ENCODE results near the gene CCL27. TPM values are rescaled to one million over a fixed set of nuclear protein-coding genes. Genes with fewer than 3 reads are reported as not detected.

CCL27 gene
- total RNA-seq, 1 donor from 2014 or later, result not detected

GRCh38 chr9:34686732-34687131, 24.3 kb upstream of the CCL27 start:
- TF ChIP-seq, protein P1, sequence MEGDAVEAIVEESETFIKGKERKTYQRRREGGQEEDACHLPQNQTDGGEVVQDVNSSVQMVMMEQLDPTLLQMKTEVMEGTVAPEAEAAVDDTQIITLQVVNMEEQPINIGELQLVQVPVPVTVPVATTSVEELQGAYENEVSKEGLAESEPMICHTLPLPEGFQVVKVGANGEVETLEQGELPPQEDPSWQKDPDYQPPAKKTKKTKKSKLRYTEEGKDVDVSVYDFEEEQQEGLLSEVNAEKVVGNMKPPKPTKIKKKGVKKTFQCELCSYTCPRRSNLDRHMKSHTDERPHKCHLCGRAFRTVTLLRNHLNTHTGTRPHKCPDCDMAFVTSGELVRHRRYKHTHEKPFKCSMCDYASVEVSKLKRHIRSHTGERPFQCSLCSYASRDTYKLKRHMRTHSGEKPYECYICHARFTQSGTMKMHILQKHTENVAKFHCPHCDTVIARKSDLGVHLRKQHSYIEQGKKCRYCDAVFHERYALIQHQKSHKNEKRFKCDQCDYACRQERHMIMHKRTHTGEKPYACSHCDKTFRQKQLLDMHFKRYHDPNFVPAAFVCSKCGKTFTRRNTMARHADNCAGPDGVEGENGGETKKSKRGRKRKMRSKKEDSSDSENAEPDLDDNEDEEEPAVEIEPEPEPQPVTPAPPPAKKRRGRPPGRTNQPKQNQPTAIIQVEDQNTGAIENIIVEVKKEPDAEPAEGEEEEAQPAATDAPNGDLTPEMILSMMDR (IDR thresholded peaks at IDR 0.05), result no peak
- Histone ChIP-seq H3K4me3 (no peak overlapping the region), H3K9me3 (no peaks in the 10 kb centered on the region), H3K27ac (no peak overlapping the region), H3K4me1 (peaks cover 5% of the 10 kb centered on the region), H3K27me3 (ENCODE audit: low read depth) (no peaks in the 10 kb centered on the region), H3K36me3 (no peaks in the 10 kb centered on the region)
- intact Hi-C loops (cut with DNase I), result no loop called here
- DNase-seq (no peak), ATAC-seq (no peak)

- Histone ChIP-seq H3K4me3 (no peak overlapping the region), H3K4me1 (peaks cover 5% of the 10 kb centered on the region), H3K27me3 (ENCODE audit: low read depth) (no peaks in the 10 kb centered on the region), H3K36me3 (no peaks in the 10 kb centered on the region), H3K9me3 (no peaks in the 10 kb centered on the region), H3K27ac (no peak overlapping the region)
- TF ChIP-seq, protein P1 (IDR thresholded peaks at IDR 0.05), result no peak
- DNase-seq, result no peak
- intact Hi-C loops (cut with DNase I), result no loop called here
- no peak for ATAC-seq
Observed at GRCh38 chr9:34686231-34686630, 23.8 kb upstream of the CCL27 start.

- ATAC-seq (no peak), DNase-seq (no peak)
- H3K27me3 ChIP-seq (ENCODE audit: low read depth), result no peaks in the 10 kb centered on the region
- H3K4me1 ChIP-seq, result peaks cover under 1% of the 10 kb centered on the region
- H3K4me3 ChIP-seq, result no peak overlapping the region
- H3K36me3 ChIP-seq, result no peaks in the 10 kb centered on the region
- intact Hi-C loops (cut with DNase I), result no loop called here
- TF ChIP-seq, protein P1 (IDR thresholded peaks at IDR 0.05), result no peak
- H3K27ac ChIP-seq, result no peak overlapping the region
- no peaks in the 10 kb centered on the region for H3K9me3 ChIP-seq
Observed at GRCh38 chr9:34685591-34685990, 23.1 kb upstream of the CCL27 start.

- H3K4me3 ChIP-seq, result no peak overlapping the region
- H3K27me3 ChIP-seq (ENCODE audit: low read depth), result no peaks in the 10 kb centered on the region
- no peaks in the 10 kb centered on the region for H3K4me1 ChIP-seq
- no peaks in the 10 kb centered on the region for H3K36me3 ChIP-seq
- no peak for ATAC-seq
- H3K27ac ChIP-seq, result no peak overlapping the region
- DNase-seq, result no peak
- TF ChIP-seq, protein P1 (IDR thresholded peaks at IDR 0.05), result no peak
- H3K9me3 ChIP-seq, result no peaks in the 10 kb centered on the region
- intact Hi-C loops (cut with DNase I), result no loop called here
Observed at GRCh38 chr9:34684816-34685215, 22.4 kb upstream of the CCL27 start.

GRCh38 chr9:34684145-34684544, 21.7 kb upstream of the CCL27 start:
- Histone ChIP-seq H3K9me3 (no peaks in the 10 kb centered on the region), H3K36me3 (no peaks in the 10 kb centered on the region), H3K4me1 (no peaks in the 10 kb centered on the region), H3K27me3 (ENCODE audit: low read depth) (no peaks in the 10 kb centered on the region), H3K27ac (no peak overlapping the region), H3K4me3 (no peak overlapping the region)
- DNase-seq (no peak), ATAC-seq (no peak)
- TF ChIP-seq, protein P1 (IDR thresholded peaks at IDR 0.05), result no peak
- intact Hi-C loops (cut with DNase I), result no loop called here

- Histone ChIP-seq H3K36me3 (no peaks in the 10 kb centered on the region), H3K4me1 (no peaks in the 10 kb centered on the region), H3K4me3 (no peak overlapping the region), H3K27me3 (ENCODE audit: low read depth) (no peaks in the 10 kb centered on the region), H3K27ac (no peak overlapping the region), H3K9me3 (no peaks in the 10 kb centered on the region)
- intact Hi-C loops (cut with DNase I), result no loop called here
- TF ChIP-seq, protein P1 (IDR thresholded peaks at IDR 0.05), result no peak
- ATAC-seq (no peak), DNase-seq (no peak)
Observed at GRCh38 chr9:34675869-34676268, 13.4 kb upstream of the CCL27 start.
